Stimulated activated CD4-positive, alpha-beta T cell treated with anti-CD3 and anti-CD28 coated beads, Interleukin-12 subunit alpha, Interleukin-12 subunit beta, amount 100 ng/mL, for 48 hours (primary cell): ENCODE measurements around the gene TMEM187.
"Not testable (repeated sequence)": the region's sequence is repeated elsewhere in the genome, so short reads cannot be mapped to it uniquely, and the experiment has no call there.

ENCODE experiments used
- DNase-seq, 3 donors: peaks; one replicate each; pipeline ENCODE4 v3.0.0-alpha.2; 2020; ENCODE audit warnings: low read depth in 2 of 3, low spot score in 1 of 3

Gene TMEM187

DNA sequence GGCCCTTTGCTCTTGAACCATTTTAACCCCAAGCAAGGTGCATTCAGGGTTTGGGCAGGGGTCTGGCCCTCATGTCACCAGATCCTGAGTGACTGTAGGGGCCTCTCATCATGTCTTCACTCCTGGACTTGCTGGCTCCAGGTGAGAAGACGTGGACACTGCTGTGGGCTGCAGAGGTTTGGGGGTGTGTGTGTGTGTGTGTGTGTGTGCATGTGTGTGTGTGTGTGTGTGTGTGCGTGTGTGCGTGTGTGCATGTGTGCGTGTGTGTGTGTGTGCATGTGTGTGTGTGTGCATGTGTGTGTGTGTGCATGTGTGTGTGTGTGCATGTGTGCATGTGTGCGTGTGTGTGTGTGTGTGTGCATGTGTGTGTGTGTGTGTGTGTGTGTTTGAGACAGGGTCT, 21.8 kb downstream of the TMEM187 start:
- not testable (repeated sequence) for DNase-seq

DNA sequence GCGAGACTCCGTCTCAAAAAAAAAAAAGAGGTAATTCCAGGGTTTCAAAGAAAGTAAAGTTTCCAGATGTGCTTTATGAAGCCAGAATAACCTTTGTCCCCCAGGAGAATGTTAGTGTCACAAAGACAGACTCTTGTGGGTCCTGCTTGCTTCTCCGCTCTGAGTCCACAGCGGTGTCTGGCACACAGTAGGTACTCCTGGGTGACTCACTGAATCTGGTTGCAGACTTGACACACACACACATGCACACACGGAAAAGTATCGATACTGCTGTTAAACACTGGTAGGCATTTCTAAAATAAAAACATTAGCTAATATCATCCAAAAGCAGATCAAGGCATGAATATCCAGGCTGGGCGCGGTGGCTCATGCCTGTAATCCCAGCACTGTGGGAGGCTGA, 22.9 kb downstream of the TMEM187 start:
- no peak for DNase-seq

DNA sequence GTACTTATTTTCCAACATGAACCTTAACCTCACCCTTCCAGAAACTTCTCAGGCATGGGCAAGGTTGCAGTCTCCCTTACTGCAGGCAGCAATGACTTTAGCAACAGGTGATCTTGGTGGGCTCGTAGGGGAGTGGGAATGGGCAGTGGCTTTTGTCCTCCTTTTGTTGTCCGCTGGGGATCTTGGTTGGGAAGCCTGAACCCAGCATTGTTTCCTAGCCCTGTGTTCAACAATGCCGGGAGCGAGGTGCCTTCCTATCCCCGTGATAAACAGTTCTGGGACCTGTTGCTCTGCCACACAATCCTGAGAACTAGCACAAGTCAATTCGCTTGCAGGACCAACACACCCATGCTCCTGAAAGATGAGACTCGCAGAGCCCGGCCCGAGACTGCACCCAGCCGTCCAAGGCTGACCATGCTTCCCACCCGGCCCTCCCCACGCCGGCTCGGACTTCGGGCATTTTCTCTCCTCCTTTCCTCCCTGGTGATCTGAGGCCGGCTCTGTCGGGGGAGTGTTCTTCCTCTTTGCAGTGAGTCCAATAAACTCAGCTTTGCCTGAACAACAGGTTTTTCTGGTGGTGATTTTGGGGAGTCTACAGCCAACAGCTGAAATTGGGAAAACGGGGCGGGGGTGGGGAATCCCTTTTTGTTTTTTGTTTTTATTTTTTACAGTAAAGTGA, 26.9 kb downstream of the TMEM187 start:
- no peak for DNase-seq

DNA sequence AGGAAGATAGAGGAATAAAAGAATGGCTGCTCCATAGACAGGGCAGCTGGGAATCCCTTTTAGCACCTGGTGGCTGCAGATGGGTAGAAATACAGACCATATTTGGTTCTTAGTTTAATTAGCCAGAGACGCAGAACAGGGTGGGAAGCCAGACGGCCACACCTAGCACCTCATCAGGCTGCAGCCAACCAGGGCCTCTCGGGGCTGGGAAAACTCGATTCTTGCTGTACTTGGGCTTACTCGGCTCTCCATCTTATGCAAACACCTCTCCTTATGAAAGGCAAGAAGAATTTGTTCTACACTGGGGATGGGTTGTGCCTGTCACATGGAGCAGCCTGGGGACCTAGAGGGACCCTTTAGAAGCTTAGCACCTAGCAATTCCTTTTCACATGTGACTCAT, 27.5 kb downstream of the TMEM187 start:
- no peak for DNase-seq

DNA sequence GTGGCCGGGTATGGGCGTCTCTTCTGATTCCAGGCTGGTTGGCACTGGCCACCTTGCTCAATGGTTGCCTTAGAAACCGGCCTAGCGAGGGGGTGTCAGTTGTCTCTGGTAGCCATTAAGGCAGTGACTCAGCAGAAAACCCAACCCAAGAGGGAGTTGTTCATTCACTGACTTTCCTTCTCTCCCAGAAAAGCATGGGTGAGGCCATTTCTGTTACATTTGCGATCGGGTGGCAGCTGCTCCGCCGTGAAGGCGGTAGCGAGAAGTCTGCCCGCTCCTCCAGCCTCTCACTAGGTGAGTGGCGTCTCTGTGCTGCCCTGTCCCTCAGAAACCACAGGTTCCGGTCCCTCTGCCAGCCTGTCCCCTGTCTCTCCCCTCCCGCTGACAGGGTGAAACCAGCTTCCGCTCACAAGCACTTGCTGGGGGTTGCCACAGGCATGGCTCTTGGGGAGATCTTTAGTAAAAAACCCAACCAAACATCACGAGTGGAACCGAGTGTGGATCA, 29.7 kb downstream of the TMEM187 start:
- DNase-seq, result no peak

DNA sequence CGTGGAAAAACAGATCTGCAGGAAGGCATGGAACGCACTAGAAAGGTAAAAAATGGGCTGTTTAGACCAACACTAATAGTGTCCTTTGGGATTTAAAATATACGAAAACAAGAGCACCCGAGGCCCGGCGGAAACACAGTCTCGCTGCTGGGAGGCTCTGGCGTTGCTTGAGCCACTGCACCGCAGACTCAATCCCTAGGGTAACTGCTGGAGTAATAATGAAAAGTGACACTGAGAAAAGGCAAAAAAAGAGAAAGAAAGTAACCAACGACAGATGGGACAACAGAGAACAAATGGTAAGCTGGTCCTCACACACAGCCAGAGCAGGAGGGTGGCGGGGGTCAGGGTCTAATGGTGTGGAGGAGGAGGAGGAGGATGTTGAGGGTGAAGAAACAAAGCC, 31.8 kb downstream of the TMEM187 start:
- no peak for DNase-seq

DNA sequence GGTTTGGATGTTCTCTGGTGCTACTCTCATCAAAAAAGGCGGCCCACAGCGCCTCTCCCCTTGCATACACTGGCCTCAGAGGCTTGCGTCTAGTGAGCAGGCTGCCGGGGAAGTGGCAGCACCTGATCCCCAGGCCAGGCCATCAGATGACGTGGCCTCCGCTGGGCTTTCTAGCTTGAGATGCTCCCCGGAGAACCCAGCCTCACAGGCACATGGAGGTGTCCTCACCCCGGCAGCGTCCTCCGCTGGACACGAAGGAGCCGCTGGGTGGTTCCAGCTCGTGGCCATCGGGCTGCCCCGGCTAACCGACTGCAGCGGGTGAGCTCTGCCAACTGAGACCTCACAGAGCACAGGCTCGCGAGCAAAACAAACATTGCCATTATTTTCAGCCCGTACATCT, 34.4 kb downstream of the TMEM187 start:
- DNase-seq, result no peak

DNA sequence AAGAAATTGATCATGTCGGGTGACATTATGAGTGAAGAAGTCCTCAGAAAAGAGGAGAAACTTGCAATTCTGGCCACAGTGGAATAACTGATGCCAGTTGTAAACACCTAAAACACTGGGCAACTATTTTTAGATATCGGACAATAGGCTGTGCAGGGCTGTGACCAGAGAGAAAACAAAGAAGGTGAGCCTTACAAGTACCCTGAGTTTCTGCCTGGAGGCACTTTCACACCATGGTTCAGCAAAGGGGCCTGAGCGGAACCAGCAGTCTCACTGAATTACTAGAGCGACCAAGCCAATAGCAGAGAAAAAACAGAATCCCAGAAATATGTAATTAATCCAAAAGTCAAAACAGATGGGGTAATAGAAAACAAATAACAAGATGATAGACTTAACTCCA, 36.0 kb downstream of the TMEM187 start:
- DNase-seq, result no peak

DNA sequence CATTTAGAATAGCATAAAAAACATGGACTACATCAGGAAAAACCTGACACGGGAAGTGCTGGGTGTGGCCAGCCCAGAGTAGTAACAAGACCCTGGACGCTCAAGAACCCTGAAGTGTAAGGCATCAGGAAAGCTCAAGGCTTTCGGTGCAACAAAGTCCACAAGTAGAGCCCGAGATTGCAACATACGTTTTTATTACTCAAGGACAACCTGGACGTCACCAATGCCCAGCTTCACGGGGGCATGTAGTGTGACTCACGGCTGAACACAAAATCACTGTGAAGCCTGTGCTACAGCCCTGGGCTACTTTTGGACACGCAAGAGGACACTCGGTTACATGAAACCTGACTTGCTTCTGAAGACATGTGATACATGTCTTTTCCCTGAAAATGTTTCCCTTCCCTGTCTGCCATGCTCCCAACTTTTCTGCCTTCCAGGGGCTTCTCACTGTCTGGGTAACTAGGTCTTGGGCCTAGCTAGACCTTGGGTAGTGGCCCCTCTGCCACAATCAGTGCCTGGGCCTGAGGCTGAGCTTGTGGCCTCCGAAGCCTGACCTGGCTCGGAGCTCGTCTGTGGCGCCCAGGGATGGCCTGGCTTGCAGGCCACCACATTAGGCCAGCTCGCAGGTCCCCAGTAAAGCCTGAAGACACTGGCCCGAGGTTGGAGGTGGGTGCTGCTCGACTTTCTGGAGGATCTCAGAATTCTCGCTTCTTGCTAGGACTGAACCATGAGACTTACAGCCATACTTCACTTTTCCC, 38.0 kb downstream of the TMEM187 start:
- no peak for DNase-seq

DNA sequence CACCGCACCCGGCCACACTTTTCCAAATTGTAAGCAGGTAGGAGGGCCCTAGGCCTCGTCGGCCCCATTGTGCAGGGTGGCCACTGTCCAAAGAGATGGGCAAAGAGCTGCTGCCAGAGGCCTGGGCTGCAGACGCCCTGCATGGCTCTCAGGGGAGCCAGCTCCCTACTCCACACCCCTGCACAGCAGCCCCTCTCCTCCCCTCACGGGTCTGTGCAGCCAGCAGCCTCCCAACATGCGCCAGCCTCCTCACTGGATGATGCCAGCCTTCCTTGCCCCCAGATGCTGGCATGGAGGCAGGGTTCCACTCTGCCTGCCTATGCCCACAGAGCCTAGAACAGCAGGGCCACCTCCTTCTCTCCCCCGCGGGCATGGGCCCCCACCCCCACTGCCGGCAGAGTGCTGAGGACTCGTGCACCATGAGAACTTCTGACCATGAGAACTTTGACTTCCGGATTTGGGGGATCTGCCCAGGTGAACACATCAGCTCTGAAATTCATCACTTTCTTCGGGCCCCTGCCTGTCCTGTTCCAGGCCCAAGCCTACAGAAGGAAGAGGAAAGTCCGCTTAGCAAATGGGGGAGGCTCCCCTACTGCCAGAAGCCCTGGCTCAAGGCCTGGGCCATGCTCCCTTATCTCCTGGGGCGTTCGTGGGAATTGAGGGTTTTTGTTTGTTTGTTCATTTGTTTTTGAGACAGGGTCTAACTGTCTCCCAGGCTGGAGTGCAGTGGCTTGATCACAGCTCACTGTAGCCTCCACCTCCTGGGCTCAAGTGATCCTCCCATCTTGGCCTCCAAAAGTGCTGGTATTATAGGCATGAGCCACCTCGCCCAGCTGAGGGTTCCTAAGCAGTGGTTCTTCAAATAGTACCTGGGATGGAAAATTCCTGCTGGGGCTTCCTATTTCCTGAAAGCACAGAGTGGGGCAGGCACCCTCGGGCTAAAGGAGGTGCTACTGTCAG, 39.1 kb downstream of the TMEM187 start:
- no peak for DNase-seq

DNA sequence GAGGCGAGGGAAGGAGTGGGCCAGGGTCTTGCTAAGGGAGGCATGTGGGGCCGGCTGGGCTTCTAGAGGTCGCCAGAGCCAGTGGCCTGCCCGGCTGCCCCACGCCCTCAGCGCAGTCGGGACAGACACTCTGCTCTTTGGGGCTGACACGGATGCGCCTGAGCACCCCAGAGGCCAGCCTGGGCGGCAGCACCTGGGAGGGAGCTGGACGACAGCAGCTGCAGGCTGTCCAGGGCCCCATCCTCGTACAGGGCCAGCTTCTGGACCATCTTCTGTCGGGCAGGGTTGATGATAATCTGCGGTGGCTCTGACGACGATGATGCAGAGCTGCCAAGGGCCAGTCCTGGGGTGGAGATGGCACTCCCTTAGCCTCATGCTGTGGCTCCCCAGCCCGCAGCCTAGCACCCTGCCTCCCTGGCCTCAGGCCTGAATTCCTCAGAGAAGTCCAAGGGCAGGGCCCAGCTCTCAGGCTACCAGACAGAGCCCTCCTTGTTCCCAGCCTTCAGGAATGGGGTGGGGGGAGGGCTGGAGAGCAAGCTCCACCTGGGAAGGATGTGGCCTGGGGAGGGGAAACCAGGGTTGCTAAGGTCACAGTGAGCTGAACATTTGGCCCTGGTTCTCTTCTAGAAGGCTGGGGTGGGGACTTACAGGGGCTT, 39.9 kb downstream of the TMEM187 start:
- no peak for DNase-seq

DNA sequence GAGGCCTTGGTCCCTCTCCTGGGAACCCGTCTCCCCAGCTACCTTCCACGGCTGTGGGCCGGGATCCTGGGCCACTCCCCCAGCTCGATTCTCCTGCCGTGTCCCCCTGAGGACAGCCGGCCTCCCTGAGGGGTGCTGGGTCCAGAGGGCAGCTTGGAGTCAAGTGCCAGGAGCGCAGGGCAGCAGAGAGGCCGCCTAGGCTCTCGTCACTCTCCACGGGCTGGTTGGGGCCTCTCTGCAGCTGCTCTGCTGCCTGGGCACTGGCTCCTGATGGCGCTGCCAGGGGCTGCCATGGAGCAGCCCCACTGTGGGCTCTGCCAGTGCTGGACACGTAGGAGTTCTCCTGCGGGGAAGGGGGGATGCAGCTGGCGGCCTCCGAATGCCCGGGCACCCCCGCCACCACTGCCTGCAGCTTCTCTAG, 40.5 kb downstream of the TMEM187 start:
- no peak for DNase-seq

DNA sequence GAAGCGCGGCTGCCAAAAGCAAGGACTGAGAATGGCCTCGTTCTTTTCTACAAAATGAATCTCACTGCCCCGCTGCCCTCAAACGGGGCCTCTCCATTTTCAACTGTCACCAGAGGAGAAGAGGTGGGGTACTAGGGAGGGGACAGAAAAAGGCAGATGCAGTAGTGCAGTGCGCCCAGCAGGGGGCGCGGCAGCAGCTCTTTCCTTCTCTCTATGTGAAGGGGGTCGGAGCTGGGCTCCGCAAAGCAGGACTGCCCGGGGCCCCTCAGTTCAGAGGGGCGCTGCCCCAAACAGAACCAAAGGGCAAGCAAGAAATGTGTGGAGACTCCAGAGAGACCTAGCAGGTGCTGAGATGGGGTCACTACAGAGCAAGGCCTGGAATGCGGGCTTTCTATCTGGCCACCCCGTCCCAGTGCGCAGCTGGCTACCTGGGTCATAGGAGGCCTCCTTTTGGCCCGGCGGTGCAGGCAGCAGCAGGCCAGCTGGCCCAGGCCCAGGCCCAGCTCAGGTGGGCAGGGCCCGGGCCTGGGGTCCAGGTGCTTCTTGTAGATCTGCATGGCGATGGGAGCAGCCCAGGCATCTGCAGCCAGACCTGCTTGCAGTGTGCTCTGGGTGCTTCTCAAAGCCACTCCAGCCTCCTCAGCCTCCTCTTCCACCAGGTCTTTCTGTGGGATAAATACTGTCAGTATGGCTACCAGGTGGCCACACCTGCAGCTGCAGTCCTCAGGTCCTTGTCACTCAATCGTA, 41.2 kb downstream of the TMEM187 start:
- no peak for DNase-seq

DNA sequence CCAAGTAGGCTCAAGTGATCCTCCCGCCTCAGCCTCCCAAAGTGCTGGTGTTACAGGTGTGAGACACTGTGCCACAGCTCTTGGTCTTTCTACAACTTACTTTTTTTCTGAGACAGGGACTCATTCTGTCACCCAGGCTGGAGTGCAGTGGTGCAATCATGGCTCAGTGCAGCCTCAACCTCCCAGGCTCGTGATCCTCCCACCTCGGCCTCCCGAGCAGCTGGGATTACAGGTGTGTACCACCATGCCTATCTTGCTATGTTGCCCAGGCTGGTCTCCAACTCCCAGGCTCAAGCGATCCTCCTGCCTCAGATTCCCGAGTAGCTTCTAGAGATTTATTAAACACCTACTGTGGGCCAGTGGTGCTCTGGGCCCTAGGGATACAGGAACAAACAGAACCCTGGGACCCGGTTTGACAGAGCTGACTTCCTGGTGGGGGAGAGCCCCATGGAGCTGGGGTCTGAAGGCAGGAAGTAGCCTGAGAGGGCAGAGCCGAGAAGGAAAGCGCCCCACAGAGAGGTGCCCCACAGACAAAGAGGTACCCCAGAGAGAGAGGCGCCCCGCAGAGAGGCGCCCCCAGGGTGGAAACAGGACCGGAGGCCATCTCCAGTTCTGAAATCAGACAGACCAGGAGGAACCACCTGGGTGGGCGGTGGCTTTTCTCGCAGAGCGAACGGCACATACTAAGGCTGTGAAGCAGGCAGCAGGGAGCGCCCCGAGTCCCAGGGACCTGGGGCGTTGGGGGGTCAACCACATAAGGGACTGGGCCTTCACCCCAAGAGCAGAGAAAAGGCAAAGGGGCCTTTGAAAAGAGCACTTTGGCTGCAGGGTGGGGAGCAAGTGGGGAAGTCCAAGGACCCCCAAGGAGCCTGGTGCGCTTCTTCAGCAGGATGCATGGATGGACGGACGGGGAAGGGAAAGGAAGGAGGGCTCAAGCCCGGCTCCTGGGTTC, 42.2 kb downstream of the TMEM187 start:
- DNase-seq, result no peak

DNA sequence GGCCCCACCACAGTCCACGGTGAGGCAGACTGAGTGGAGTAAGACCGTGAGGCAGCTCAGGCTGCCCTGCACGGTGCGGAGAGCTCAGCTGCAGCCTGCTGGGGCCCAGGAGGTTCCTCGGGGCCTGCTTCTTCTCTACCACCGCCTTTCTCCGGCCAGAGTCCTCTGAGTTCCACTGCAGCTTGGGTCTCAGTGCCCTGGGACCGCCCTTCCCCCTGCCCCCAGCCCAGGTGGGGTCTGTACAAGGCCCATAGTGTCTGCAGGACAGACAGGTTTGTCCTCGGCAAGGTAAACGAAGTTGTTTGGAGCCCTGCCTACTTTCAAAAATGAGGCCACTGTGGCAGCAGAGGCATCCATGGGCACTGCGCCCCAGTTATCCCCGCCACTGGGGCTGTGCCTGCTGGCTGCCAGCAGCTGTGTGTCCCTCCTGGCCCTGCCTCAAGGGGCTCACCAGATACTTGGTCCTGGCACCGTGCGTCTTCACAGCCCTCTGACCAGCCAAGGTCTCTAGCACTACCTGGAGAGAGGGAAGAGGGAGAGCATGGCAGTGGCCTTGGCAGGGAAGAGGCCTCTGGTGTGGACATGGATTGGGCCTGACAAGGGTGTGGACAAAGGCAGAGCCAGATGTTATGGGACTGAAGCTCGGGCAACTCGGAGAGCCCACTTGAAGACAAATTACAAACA, 43.2 kb downstream of the TMEM187 start:
- no peak for DNase-seq

DNA sequence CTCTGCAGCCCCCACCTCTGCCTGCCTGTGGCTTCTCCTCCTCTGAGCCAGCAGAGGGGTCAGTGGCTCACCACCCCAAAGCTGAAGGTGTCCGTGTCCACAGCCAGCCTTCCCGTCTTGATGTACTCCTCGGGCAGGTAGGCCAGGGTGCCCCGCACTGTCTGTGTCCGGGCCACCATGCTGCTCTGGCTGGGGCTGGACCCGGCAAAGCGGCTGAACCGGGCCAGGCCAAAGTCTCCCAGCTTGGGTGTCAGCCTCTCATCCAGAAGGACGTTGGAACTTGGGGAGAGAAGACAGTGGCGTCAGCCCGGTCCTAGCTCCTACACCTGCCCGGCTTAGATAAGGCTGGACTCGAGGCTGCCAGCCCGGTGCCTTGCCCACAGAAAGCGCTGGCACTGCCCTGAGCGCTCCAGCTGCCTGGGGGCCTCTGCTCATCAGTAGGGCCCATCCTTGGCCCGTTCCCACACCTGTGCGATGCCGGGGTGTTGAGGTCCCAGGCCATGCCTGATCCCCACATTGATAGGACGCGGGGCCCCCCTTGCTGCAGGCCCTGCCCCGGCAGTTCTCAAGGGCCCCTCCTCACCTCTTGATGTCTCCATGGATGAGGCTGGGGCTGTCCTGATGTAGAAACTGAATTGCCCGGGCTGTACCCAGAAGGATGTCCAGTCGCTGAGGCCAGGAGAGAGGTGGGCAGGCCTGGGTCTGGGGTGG, 44.0 kb downstream of the TMEM187 start:
- DNase-seq, result no peak

DNA sequence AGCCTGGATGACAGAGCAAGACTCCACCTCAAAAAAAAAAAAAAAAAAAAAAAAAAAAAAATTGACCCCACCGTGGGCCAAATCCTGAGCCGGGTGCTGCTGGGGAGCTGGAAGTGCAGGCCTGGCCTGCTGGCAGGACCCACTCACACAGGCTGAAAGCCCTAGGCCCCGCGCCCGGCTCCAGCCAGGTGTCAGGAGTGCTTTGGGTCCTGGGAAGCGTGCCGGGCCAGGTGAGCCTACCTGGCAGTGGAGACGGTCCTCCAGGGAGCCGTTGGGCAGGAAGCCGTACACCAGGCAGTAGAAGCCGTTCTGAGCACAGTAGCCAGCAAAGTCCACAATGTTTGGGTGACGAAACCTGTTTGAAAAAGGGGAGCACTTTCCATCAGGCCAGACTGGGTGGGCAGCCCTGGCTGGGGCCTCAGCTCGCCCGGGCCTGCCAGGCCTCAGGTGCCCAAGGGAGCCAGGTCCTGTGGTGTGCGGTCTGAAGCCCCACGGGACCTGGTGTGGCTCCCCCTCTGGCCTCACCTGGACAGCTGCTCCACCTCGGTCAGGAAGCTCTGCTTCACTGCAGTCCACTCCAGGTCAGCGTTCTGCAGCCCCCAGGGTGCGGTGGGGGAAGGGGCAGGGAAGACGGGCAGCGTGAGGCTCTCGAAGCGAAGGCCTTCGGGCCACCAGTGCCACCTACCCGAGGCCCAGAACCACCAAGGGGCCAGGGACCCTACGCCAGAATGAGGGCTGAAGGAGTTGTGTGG, 45.4 kb downstream of the TMEM187 start:
- no peak for DNase-seq
